Measurements from ENCODE around the gene PAGE4. TPM values are rescaled to one million over a fixed set of nuclear protein-coding genes. Genes with fewer than 3 reads are reported as not detected.

The PAGE4 gene
- polyA plus RNA-seq, 3 donors: not detected

- intact Hi-C loops (cut with micrococcal nuclease): no loop called here
- WGBS (ENCODE audit: insufficient coverage): no CpG with 5 or more reads among the region's 1 CpG
- no peaks in the 10 kb centered on the region for H3K4me1 Mint-ChIP-seq
- peaks cover 0 to 4% (median 0%) of the 10 kb centered on the region in 3 donors for H3K27me3 Mint-ChIP-seq (ENCODE audit: low read depth in 3 of 3)
- no peaks in the 10 kb centered on the region for H4K20me1 ChIP-seq (ENCODE audit: insufficient read depth, low read length)
- H3K27ac Mint-ChIP-seq: no peak overlapping the region
- H3K9ac ChIP-seq (ENCODE audit: insufficient read depth, low read length, poor library complexity, severe bottlenecking): no peak overlapping the region
- H3K27ac ChIP-seq (ENCODE audit: low read depth in 1 of 2, low read length in 2 of 2): no peak overlapping the region
- no peaks in the 10 kb centered on the region for H3K79me2 ChIP-seq (ENCODE audit: insufficient read depth, low read length)
- no peak overlapping the region for H3K4me2 ChIP-seq (replicated peaks; ENCODE audit: extremely low read depth, low read length, poor library complexity, severe bottlenecking)
- peaks cover 0 to 6% of the 10 kb centered on the region in 2 donors for H3K9me3 ChIP-seq (replicated peaks in 1 of 2; ENCODE audit: control insufficient read depth in 1 of 2, insufficient read depth in 1 of 2, low read length in 2 of 2)
- no peak for DNase-seq
- no peak for TF ChIP-seq CTCF (IDR thresholded peaks at IDR 0.05)
- no peak overlapping the region for H2AFZ ChIP-seq (ENCODE audit: insufficient read depth, low read depth, low read length, poor library complexity, severe bottlenecking)
- no peaks in the 10 kb centered on the region for H3K27me3 ChIP-seq (ENCODE audit: control insufficient read depth in 2 of 2, insufficient read depth in 2 of 2, low read length in 2 of 2)
- H3K9me3 Mint-ChIP-seq: peaks cover 0 to 5% (median 1%) of the 10 kb centered on the region in 7 donors
- H3K4me3 Mint-ChIP-seq: no peak overlapping the region
- no peaks in the 10 kb centered on the region for H3K4me1 ChIP-seq (ENCODE audit: control insufficient read depth in 1 of 2, insufficient read depth in 2 of 2, low read length in 2 of 2)
- no peak overlapping the region for H3K4me3 ChIP-seq (replicated peaks in 1 of 3; ENCODE audit: low read depth in 2 of 3, low read length in 3 of 3)
- no peaks in the 10 kb centered on the region for H3K36me3 ChIP-seq (replicated peaks in 1 of 2; ENCODE audit: control insufficient read depth in 1 of 2, insufficient read depth in 2 of 2, low read length in 2 of 2)
- no peaks in the 10 kb centered on the region for H3K36me3 Mint-ChIP-seq
Observed at GRCh38 chrX:49799828-49800227, 29.3 kb upstream of the PAGE4 start.

- Histone ChIP-seq H3K36me3 (replicated peaks in 1 of 2; ENCODE audit: control insufficient read depth in 1 of 2, insufficient read depth in 2 of 2, low read length in 2 of 2) (no peaks in the 10 kb centered on the region), H3K4me2 (replicated peaks; ENCODE audit: extremely low read depth, low read length, poor library complexity, severe bottlenecking) (no peak overlapping the region), H3K27ac (ENCODE audit: low read depth in 1 of 2, low read length in 2 of 2) (no peak overlapping the region), H3K9ac (ENCODE audit: insufficient read depth, low read length, poor library complexity, severe bottlenecking) (no peak overlapping the region), H4K20me1 (ENCODE audit: insufficient read depth, low read length) (no peaks in the 10 kb centered on the region), H2AFZ (ENCODE audit: insufficient read depth, low read depth, low read length, poor library complexity, severe bottlenecking) (no peak overlapping the region), H3K4me1 (ENCODE audit: control insufficient read depth in 1 of 2, insufficient read depth in 2 of 2, low read length in 2 of 2) (no peaks in the 10 kb centered on the region), H3K4me3 (replicated peaks in 1 of 3; ENCODE audit: low read depth in 2 of 3, low read length in 3 of 3) (no peak overlapping the region), H3K27me3 (ENCODE audit: control insufficient read depth in 2 of 2, insufficient read depth in 2 of 2, low read length in 2 of 2) (no peaks in the 10 kb centered on the region), H3K9me3 (replicated peaks in 1 of 2; ENCODE audit: control insufficient read depth in 1 of 2, insufficient read depth in 1 of 2, low read length in 2 of 2) (no peaks in the 10 kb centered on the region), H3K79me2 (ENCODE audit: insufficient read depth, low read length) (no peaks in the 10 kb centered on the region)
- no peak overlapping the region for H3K4me3 Mint-ChIP-seq
- no peaks in the 10 kb centered on the region for H3K27me3 Mint-ChIP-seq (ENCODE audit: low read depth in 3 of 3)
- no peaks in the 10 kb centered on the region for H3K36me3 Mint-ChIP-seq
- H3K27ac Mint-ChIP-seq: no peak overlapping the region
- no peak for DNase-seq
- intact Hi-C loops (cut with micrococcal nuclease): no loop called here
- no peaks in the 10 kb centered on the region for H3K4me1 Mint-ChIP-seq
- WGBS (ENCODE audit: insufficient coverage): no CpG with 5 or more reads among the region's 1 CpG
- TF ChIP-seq CTCF (IDR thresholded peaks at IDR 0.05): no peak
- H3K9me3 Mint-ChIP-seq: peaks cover 0 to 6% (median 0%) of the 10 kb centered on the region in 7 donors
Observed at GRCh38 chrX:49809891-49810632, 19.0 kb upstream of the PAGE4 start.
